Stimulated activated CD4-positive, alpha-beta T cell treated with anti-CD3 and anti-CD28 coated beads, Interleukin-12 subunit alpha, Interleukin-12 subunit beta, amount 100 ng/mL, for 24 hours (primary cell): ENCODE measurements around the gene TTYH3.

Source experiments
- DNase-seq, 2 experiments: peaks; one replicate each; pipeline ENCODE4 v3.0.0-alpha.2; 2020; ENCODE audit warnings: low read depth in 2 of 2

TTYH3 gene

DNA sequence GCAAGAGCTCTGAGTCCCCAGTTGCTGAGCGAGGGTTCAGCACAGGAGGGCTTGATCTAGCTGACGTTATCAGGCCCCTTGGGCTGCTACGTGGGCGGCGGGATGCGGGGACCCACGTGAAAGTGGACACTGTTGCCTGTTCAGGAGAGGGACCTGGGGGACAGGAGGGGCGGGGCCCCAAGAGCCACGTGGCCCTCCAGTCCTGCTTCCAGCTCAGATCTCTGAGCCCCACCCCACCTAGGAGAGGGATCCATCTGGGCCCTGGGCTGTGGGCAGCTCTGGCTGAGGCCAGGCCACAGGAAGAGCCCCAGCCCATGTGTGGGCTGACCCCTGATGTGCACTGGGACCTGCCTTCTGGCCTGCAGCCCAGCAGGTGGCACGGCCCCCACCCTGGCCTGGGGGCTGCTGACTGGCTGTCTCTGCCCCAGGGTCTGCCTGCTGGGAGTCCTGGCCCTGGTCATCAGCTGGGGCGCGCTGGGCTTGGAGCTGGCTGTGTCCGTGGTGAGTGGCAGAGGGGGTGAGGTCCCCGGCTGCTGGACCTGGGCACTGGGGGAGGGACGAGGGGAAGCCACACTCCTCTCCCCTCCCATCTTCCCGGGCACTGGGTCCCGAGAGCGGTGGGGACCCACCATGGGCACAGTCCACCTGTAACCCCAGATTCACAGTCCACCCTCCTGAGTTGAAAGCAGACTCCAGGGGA, 17.5 kb downstream of the TTYH3 start:
- no peak for DNase-seq

GRCh38 chr7:2649991-2650390, 18.2 kb downstream of the TTYH3 start:
- no peak for DNase-seq

DNA sequence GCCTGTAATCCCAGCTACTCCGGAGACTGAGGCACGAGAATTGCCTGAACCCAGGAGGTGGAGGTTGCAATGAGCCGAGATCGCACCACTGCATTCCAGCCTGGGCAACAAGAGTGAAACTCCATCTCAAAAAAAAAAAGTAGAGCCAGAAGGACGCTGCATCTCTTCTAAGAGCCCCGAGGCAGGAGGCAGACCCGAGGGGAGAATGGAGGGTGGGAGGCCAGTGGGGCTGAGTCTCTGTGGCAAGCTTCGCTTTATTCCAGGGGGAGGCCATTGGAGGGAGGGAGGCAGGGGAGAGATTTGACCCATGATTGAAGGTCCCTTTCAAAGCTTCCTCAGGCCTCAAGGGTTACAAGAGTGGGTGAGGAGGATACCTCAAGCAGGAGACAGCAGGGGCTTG, 18.7 kb downstream of the TTYH3 start:
- DNase-seq: no peak

DNA sequence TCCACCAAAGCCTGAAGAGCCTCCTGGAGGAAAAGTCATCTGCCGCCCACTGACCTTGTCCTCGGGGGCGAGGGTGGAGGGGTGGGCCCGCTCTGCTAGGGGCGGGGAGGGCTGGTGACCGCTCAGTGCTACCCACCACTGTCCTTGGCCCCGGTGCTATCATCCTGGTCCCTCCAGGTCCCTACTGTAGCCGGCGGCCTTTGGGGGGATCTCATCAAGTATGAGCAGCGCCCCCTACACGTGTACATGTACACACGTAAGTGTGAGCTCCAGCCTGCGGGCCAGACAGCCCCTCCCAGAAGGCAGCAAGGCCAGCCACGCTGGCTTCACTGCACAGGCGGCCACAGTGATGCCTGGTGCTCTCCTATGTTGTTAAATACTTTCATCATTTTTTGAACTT, 19.6 kb downstream of the TTYH3 start:
- DNase-seq: no peak

GRCh38 chr7:2651847-2652735, 20.3 kb downstream of the TTYH3 start:
- no peak for DNase-seq

DNA sequence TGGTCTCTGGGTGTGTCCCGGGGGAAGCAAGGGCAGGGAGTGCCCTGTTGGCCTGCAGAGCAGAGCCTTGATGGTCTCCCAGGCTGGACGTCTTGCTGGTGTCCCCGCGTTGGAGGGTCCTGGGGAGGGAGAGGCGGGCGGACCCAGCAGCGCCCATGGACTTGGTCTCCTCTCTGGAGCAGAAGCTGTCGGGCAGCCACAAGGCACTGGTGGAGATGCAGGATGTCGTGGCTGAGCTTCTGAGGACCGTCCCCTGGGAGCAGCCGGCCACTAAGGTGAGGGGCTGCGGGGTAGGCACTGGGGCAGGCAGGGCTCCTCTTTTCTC, 20.9 kb downstream of the TTYH3 start:
- DNase-seq: no peak

DNA sequence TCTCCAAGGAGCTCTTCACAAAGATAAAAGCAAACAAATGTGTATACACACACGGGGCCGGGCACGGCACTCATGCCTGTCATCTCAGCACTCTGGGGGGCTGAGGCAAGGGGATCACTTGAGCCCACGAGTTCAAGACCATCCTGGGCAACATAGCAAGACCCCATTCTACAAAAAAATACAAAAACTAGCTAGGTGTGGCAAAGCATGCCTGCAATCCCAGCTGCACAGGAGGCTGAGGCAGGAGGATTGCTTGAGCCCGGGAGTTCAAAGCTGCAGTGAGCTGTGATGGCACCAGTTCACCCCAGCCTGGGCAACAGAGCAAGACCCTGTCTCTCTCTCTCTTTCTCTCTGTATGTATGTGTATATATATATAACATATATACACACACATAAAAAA, 22.3 kb downstream of the TTYH3 start:
- no peak for DNase-seq

GRCh38 chr7:2655870-2656614, 24.3 kb downstream of the TTYH3 start:
- no peak for DNase-seq

- no peak for DNase-seq
Measured at GRCh38 chr7:2657208-2657607, 25.4 kb downstream of the TTYH3 start.

DNA sequence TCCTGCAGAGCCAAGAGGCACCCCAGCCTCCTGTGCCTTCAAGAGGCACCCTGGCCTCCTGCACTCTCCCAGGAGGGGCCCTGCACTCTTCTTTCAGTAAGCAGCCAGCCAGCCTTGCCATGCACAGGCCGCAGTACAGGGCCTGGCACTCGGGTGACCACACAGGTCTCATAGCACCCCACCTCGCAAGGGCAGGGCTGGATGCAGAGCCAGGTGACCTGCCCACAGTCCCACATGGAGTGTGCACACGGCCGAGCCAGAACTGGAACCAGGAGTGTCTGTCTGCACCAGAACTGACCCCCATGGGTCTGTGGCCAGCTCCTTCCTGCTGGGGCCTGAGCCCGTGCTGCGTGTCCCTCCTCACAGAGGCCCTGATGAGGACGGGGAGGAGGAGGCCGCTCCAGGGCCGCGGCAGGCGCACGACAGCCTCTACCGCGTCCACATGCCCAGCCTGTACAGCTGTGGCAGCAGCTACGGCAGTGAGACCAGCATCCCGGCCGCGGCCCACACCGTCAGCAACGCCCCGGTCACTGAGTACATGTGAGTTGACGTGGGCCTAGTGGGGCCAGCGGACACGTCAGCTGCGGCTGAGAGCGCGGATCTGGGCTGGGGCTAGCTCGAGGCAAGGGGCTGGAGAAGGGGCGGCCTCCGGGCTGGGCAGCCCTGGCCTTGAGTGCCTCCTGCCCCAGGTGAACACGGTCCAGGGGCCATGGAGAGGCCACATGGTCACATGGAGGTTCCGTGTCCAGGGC, 26.3 kb downstream of the TTYH3 start:
- no peak for DNase-seq

DNA sequence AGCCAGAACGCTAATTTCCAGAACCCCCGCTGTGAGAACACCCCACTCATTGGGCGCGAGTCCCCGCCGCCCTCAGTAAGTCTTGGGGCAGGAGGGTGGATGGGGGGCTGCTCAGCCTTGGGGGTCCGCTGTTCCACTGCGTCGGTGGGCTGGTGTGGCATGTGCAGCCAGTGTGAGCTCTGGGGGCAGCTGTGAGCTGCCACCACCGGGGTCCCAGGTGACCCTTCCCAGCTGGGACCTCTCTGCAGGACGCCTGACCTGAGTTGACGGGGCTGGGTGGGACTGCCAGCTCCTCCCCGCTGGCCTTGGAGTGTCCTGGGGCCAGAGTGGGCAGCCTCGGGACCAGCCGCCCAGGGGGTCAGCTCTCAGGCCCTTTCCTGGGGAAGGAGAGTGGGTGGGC, 27.2 kb downstream of the TTYH3 start:
- no peak for DNase-seq

DNA sequence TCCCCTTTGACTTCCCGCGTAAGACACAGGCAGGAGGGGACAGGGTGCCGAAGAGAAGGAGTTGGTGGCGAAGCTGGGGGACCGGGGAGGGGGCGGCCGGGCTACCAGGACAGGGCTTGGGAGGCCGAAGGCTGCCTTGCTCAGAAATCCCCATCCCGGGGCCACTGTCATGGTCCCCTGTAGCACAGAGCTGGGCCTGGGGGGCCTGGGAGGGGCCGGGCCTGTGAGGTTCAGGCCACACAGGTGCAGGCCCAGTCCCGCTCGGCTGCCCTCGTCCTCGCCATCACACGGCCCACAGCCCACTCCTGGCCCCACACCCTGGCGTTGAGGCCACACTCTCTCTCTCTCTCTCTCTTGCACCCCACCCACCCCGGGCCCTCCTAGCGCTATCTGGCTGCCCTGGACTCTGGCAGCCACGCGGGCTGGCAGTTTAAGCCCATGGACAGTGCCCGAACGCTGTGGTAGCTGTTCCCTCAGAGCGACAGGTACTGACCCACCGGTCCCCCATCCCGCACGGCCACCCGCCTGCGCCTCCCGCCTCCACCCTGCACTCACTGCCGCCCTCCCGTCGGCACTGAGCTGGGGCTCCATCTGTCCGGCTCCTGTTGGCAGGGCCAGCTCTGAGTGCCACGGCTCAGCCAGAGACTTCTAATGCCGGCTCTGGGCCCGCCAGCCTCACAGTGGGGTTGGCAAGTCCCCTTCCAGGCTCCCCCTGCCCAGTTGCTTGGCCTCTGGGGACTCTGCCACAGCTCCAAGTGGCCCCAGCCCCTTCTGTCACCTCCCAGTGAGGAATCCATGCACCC, 28.0 kb downstream of the TTYH3 start:
- no peak for DNase-seq

- DNase-seq: no peak
Measured at GRCh38 chr7:2660359-2661095, 28.7 kb downstream of the TTYH3 start.

- no peak for DNase-seq
Measured at GRCh38 chr7:2661096-2661449, 29.3 kb downstream of the TTYH3 start.

DNA sequence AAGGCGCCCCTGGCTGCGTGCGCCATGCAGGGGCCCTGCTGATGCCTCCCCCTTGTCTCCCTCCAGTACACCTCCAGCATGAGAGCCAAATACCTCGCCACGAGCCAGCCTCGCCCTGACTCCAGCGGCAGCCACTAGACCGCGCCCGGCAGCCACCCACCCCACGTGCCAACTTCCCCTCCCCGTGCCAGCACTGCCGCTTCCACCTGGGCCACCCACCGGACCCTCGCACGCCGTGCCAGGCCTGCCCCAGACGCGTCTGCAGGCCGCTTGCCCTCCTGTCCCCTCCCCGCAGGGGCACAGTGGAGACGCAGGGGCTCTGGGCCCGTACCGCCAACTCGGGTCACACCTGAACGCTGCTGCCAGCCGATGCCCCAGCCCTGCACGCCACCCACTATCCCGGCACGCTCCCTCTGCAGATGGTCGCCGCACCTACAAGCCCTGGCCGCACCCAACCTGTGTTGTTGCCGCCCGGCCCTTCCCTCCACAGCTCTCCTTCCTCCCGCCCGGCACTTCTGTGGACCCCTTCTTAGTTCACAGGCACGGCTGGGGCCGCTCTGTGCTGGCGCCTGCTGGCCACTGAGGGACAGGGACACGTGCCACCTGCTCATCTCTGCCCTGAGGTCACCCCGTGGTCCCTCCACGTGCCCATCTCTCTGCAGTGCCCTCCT, 30.0 kb downstream of the TTYH3 start:
- DNase-seq: no peak

DNA sequence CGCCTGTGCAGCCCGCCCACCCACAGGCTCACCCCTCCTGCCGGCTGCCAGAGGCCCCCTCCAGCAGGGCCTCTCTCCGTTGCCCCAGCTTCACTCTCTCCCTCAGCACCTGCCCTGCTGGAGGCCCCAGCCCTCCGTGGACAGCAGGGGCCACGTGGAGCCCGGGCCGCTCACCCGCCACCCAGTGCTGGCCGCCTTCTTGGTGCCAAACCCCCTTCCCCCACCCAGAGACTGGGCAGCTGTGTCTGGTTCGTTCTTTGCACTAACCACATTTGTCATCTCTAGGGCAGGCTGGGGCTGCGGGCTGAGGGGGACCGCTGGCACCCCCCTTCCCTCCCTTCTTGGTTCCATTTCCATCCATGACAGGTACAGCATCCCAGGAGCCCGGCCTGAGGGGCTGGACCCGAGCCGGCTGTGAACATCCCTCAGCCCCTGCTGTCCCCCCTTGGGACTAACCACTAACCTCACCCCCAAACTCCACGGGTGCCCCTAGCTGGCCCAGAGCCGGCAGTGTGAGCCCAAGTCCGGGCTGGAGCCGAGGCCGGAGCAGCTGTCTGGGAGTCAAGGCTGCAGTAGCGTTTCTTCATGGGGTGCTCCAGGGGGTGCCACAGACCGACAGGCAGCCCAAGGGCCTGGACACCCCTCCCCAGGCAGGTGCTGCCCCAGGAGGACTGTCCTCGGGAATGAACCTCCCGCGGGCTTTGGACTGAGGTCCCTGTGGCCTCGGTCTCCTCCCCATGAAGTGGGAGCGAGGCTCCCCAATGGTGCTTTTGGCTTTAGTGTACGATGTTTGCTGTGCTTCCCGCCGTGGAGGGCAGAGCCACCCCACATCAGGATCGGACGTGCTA, 30.7 kb downstream of the TTYH3 start:
- no peak for DNase-seq

DNA sequence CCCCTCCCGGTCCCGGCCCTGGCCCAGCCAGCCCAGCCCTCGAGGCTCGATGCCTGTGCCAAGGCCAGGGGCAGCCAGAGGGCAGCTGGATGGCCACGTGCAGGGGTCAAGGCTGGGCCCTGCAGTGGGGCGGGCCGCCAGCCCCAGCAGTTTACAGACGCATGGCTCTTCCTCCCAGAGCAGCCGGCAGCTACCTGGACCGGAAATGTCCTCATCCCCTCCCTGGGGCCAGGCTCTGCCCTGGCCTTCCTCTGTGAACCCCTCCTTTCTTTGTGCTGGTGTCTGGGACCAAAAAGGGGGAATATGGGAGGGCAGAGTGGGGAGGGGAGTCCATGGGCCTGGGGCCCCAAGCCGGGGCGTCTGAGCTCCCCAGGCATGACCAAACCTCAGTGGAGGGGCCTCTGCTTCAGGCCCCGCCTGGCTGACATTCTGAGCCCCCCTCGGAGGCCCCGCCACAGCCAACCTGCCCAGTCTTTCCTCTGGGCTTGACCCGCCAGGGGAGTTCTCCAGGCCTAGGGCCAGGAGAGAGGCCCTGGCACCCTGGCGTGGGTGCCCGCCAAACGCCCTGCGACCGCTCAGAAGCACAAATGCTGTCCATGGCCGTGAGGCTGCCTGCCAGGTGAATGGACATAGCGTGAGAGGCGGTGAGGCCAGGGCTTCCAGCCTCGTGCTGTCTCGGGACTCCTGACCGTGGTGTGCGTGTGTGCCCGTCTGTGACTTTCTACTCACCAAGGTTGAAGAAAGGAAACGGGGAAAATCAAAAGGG, 31.5 kb downstream of the TTYH3 start:
- DNase-seq: no peak

- DNase-seq: no peak
Measured at GRCh38 chr7:2663960-2664359, 32.2 kb downstream of the TTYH3 start.
